ENCODE data around the gene SOX13.

DNA sequence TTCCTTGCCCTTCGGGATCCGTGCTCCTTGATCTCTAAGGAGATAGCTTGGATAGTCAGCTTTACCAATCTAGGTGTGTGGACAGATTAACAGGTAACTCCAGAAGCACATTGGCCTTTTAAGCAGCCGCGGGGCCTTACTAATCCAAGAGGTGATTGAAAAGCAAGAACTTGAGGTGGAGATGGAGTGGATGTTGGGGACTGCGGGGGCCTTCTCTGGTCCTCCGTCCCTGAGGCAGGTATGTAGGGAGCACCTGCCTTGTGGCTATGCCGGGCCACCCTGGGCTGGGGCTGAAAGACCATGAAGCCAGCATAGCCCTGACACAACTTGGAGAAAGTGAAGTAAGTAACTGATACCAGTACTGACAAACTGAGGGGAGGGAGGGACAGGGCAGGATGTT lies 10.6 kb downstream of the SOX13 start:
- no peak for TF ChIP-seq POLR2A (IDR thresholded peaks at IDR 0.05; ENCODE audit: low read length)
- TF ChIP-seq GATA1 (IDR thresholded peaks at IDR 0.05; ENCODE audit: low read depth, low read length) = no peak

All from erythroblast (primary cell).